HPDE6-E6E7 (cell line): Measurements from ENCODE around the gene NDC80.
A peak's percentile ranks its signal among the peaks of the same experiment; 100 is the strongest.
"Not testable (repeated sequence)": the region's sequence is repeated elsewhere in the genome, so short reads cannot be mapped to it uniquely, and the experiment has no call there.

Experiments
- DNase-seq: peaks from one replicate; pipeline ENCODE4 v3.0.0; 2011; ENCODE audit warnings: missing footprints; ENCODE audit errors: extremely low spot score

Gene NDC80

DNA sequence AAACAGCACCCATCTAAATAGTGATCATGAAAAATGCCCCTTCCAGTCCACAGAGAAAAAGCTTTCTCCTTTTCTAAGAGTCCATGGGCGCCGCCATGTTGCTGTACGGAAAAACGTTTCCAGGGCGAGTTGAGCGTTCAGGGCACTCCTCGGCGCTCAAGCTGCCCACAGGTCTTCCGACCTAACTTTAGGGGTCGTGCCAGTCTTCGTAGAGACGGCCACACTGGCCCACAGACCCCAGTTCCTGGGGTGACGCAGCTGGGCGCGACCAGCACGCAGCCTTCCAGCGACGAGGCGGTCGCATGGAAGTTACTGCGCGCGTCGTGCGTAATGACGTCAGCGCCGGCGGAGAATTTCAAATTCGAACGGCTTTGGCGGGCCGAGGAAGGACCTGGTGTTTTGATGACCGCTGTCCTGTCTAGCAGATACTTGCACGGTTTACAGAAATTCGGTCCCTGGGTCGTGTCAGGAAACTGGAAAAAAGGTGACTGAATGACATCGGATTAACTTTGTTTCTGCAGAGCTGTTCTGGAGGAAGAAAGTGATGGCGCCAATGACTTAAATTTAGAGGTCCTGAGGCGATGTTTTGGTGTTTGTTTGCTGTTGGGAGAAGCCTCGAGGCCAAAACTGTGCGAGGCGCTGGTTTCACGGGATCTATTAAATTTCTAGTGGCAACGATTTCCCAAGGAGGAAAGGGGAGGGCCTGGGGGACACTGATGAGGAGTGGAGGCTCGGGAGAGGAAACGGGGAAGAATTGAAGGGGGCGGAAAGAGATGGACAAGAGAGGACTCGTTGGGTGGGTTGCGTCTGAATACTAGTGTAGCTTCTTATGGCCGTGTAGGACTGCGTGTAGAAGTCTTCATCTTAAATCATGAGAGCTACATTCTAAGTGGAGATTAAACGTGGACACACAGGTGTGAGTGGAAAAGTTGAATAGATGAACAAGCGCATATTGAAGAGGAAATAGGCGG is at the start of gene NDC80, which contains the start of gene METTL4:
Gene NDC80, plus strand, starts transcription at position 358 of the 971 bp plus-strand sequence. CDS start 1,429 bp downstream, outside the sequence.
Gene METTL4, minus strand, starts transcription at position 306 of the 971 bp plus-strand sequence. CDS start 4,289 bp downstream, outside the sequence.
- peak; percentile 68 for DNase-seq

DNA sequence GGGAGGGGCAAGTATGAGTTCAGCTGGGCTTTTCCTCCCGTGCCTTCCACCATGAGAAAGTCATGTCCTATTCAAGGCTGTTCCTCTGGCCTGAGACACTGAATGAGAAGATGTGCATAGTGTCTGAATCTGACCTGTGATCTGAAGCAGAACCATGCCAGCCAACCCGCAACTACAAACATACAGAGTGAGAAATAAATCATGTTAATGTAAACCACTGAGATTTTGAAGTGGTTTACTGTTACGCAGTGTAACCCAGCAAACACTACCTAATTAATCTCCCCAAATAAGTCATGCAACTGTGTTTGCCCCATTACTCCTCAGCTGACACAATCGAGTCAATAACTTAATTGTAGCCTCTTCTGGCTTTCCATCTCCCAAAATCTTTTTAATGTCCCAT is 49.2 kb upstream of the NDC80 start:
- DNase-seq, result no peak

DNA sequence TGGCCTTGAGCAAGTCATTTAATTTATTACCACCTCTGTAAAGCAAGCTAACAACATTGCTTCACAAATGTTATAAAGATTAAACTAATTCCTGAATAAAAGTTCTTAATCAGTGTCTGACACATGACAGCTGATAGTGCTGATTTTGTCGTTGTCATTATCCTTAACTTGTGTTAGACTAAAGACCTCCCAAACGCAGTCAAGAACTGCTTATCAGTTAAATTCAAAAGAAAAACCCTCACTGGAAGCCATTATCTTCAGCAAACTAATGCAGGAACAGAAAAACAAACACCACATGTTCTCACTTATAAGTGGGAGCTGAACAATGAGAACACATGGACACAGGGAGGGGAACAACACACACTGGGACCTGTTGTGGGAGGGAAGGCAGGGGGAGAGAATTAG is 46.6 kb upstream of the NDC80 start:
- not testable (repeated sequence) for DNase-seq

DNA sequence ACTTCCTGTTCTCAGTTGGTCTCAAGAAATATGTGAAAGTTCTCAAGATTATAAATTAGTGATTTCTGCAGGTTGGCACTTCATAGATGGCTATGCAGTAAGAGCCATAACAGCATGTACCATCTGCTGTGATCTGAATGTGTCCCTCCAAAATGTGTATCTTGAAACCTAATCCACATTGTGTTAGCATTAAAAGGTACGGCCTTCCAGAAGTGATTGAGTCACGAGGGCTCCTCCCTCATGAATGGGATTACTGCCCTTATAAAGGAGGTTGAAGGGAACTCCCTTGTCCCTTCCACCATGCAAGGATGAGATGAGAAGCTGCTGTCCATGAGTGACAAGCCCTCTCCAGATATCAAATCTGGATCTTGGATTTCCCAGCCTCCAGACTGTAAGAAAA is 45.0 kb upstream of the NDC80 start:
- DNase-seq, result no peak

DNA sequence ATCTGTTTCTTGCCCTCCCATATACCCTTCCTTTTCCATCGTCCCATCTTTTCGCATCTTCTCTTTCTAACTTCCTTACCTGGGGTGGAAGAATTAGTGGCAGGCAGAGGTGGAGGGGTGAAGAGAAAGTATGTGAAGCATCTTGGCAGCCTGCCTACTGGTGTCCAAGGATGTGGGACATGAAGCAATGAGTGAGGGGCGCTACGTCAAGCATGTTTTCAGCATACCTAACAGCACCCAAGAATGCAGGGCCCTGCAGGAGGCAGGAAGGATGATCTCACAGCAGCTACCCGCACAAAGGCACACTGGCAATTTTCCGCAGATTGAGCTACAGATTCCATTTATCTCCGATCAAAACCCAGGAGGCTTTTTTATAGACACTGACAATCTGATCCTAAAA is 42.2 kb upstream of the NDC80 start:
- DNase-seq, result no peak

DNA sequence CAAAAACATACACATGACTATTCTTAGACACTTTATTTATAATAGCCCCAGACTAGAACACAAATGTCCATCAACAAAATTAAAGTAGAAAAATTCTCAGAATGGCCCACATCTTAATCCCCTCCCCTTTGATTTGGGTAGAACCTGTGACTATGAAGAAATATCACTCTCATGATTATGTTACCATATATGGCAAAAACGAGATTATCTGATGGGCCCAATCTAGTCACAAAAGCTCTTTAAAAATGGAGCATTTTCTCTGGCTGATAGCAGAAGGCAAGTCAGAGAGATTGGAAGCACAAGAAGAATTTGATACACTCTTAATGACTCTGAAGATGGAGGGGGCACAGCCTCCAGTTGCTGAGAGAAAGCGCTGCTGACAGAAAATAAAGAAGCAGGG is 39.6 kb upstream of the NDC80 start:
- no peak for DNase-seq

DNA sequence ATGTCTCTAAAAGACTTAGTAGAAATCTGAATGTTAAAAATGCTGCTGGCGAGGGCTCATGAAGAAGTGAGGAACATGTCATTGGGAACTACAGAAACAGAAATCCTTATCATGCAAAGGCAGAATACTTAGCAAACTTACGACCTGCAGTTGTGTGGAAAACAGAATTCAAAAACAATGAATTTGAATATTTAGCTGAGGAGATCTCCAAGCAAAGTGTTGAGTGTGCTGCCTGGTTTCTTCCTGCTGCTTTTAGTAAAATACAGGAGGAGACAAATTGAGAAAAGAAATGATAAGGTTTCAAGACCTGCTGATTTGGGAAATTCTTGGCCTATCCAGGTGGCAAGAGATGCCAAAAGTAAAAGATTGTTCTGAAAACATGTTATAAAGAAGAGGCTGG is 38.6 kb upstream of the NDC80 start:
- DNase-seq, result no peak

DNA sequence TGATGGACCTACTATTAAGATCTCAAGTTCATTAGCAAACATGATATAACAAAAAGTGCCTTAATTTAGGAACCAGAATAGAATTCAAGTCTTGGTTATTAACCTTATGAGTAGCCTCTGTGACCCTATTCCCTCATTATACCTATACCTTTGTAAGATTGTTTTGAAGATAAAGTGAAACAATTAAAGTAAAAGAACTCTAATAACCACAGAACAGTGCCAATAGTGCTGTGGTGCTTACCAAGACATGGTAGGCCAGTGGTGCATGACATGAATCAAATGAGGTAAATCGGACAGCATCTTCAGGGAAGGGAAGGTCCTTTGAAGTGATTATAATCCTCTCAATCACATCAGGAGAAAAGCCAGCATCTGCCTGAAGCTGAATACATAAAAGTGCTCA is 36.5 kb upstream of the NDC80 start:
- DNase-seq, result no peak

DNA sequence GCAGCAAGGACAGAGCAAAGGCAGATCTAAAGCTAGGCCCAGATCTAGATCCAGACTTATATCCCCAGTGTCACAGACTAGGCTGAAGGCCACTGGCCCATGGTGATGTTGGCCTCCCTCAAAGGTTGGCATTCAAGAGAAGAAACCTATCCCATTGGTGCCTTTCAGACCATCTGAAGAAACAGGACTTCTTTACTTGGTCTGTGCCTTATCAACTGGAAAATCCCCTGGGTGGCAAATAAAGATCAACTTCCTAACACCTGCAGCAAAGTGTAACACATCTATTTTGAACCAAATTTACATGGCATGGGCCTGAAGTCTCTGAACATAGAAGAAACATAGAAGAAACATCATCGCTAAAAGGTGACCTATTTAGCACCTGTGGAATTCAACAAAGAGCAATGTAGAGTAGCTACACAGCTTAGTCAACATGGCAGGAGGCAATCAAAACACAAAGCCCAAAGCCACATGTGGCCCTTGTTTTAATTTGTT is 35.9 kb upstream of the NDC80 start:
- no peak for DNase-seq

DNA sequence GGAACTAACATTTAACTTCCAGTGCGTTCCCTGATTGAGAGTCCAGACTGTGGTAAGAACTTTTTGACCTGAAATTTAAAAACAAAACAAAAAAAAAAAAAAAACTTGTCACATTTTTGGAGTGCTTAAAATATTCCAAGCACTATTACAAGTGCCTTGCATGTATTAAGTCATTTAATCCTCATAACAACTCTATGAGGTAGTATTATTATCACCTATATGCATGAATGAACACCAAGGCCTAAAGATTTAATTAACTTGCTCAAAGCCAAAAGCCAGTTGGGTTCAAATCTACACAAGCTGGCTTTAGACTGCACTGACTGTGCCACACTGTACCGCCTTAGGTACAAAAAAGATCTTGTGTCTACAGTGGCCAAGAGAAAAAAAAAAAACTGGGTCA is 35.3 kb upstream of the NDC80 start:
- no peak for DNase-seq

DNA sequence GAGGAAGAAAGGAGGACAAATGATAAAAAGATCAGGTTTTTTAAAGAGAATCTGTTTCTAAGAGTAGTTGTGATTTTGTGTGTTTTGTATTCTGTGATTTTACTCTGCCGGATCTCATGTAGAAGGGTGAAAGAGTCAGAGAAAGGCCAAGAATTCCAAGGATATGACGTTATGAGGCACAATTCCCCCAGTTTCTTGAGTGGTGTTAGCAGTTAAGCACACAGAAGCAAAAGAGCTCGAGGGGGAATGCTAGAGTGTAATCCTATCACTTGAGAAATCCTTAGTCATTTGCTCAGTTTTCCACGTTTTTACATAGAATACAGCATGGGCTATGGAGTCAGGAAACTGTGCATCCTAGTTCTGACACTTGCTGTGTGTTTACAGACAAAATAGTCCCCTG is 34.9 kb upstream of the NDC80 start:
- no peak for DNase-seq

DNA sequence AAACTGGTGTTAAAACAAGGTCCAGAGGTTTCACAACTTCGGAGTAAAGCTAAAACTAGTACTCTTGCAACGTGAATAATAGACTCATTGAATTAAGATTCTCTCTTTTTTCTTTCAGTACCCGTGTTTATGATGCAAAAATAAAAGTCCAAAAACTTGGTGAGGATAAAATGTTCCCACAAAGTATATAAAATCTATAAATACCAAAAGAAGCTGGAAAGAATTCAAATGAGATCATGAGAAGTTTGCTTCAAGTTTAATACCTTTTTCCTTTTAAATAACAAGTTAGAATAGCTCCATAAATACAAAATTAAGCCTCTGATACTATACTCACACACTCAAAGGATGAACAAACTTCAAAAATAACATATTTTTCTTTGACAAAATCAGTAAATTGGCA is 34.1 kb upstream of the NDC80 start:
- no peak for DNase-seq

DNA sequence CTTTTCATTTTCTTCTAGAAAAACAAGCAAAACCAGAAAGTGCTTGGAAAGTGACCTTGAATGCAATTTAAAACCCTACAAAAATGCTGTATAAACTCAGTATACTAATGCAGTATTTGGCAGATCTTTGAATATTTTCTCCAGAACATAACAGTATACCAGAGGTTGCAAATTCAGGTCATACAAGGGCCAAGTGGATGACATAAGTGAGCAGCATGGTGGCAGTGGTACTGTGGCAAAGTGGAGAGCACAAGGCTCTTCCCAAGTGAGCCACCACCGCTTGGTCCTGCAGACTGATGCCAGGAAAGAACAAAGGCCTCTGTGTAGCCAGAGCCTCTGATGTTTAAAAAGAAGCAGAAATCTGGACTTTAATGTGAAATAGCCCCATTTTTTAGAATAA is 33.1 kb upstream of the NDC80 start:
- no peak for DNase-seq

DNA sequence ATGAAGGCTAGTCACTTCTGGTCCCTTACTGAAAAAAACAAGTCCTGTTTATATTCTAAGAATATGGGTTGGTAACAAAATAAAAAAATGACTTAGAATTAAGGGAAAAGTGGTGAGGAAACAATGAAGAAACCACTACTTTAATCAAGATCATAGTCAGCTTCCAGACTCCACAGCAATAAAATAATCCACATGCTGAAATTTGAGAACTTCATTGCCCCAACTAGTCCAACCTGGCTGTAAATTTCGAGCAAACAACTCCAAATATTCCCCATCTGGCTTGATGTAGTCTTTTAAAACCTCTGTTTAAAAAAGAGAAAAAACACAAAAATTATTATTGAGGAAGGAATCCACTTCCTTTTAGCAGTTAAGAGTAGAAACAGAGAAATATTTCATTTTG is 32.5 kb upstream of the NDC80 start:
- no peak for DNase-seq

DNA sequence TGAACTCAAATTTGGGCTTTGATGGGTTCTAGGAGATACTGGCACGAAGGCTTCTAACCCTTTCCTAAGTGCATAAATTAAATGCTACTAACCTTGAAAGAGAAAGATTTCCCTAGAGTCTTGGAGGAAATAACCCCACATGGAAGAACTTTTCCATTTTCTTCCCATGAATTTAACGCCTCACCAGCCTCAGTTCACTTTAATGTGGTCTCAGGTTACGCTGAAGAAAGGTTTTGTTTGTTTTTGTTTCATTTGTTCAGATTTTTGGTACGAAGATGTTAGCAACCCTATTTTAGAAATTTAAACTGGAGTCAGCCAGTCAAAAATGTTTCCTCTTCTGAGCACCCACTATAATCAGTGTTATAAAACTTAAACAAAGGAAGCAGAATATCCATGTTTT is 30.8 kb upstream of the NDC80 start:
- no peak for DNase-seq

DNA sequence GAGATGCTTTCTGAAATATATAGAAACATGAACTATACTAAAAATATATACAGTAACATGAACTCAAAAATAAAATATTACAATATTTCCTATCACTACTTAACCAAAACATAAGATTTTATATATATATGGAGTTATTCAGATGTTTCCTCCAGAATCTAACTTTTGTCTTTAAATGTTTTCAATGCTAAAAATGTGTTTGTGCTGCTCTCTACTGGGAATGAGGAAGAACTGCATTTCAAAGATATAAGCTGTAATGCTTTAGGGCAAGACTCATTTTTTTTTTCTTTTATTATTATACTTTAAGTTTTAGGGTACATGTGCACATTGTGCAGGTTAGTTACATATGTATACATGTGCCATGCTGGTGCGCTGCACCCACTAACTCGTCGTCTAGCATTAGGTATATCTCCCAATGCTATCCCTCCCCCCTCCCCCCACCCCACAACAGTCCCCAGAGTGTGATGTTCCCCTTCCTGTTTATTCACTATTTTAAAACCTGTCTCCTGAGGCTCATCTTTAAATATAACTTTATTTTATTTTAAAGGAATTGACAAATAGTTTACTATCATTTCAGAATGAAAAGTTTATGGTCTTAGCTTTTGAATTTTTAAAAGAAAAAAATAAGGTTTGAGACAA is 29.3 kb upstream of the NDC80 start:
- DNase-seq, result not testable (repeated sequence)

DNA sequence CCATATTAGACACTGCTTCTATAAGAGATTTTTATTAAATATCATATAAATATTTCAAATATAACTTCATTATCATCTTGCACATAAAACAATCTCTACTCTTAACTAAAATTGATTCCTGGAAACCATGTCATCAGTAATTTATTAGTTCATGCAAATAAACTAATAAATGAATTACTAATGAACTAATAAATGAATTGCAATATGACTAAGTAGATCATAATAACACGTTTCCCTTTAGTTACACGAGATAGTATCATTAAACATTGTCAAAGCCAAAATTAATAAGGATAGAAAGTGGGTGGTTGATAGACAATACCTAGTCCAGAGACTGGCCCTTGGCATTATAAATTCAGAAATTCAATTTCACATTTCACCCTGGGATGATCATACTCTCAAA is 26.2 kb upstream of the NDC80 start:
- DNase-seq, result no peak

DNA sequence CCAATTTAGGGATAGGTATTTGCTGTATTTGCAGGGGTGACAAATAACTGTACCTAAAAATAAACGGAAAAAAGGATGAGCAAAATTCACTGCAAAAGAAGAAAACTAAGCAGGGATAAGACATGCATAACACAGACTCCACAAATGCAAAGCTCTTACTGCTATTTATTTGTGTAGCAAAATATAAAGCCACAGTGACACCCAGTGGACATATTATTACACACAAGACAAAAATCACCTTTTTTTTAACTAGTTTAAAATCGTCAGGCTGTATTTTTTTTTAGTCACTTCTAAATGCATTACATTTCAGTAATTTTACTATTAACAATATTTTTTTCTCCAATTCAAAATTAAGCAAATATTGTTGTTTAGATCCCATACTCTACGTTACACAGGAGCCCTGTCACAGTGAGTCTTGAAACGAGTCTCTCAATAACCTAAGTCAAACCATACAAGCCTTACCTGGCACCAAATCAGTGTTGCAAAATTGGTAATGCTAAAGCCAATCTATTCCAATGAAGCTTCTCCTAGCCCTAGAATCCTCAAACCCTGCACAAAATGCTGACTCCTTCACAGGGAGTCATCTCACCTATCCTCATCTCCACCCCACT is 23.8 kb upstream of the NDC80 start:
- no peak for DNase-seq

DNA sequence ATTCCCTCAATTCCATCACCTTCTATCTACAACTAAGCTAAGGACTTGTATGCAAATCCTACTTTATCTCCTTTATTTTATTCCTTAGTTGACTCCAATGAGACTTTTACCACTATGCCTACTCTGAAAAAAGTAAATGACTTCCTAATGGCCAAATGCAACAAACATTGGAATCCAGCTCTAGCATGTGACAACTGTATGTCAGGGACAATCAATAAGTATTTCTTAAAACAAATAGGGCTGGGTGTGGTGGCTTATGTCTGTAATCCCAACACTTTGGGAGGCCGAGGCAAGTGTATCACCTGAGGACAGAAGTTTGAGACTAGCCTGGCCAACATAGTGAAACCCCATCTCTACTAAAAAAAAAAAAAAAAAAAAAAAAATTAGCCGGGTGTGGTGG is 21.9 kb upstream of the NDC80 start:
- no peak for DNase-seq

DNA sequence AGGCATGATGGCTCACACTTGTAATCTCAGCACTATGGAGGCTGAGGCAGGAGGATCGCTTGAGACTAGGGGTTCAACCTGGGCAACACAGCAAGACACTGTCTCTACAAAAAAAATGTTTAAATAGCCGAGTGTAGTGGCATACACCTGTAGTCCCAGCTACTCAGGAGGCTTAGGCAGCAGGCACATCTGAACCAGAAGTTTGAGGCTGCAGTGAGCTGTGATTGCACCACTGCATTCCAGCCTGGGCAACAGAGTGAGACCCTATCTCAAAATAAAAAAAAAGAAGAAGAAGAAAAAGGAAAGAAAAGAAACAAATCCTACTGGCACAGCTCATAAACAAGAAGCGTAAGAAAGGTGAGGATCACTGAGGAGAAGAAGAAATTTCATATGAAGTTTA is 19.9 kb upstream of the NDC80 start:
- no peak for DNase-seq

DNA sequence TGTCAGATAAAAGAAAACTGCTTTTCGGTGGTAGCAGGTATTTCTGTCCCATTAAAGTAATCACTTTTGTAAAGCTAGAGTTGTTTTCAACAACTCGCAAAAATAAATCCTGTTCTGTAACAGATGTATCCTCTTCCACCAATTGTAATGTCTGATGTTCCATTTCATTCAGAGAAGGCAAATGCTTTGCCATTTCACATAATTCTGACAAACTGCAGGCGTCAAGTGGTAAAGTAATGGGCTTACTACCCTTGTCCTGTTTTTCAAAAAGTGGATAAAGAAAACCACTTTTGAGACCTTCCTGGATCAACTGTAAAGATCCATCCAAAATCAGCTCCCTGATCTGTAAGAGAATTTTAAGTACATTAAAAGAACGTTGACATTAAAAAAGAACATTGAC is 16.7 kb upstream of the NDC80 start:
- no peak for DNase-seq

DNA sequence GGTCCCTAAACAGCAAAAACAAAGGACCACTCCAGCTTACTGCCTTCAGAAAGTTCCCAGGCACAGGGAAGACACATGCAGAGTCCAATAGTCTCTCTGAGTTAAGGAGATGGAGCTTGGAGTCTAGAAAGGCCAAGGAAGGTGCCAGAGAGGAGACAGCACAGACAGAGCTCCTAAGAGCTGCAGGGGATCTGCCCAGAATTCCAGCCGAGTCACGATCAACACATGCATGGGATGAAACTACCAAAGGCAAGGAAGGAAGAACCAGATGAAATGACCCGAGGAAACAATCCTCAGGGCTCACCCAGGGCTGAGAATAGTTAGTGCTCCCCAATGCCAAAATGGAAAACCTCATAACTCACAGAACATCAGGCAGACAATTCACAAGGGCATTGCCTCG is 15.5 kb upstream of the NDC80 start:
- DNase-seq, result no peak
